Choroid plexus epithelial cell (primary cell): ENCODE results near the gene DGKD.

ENCODE experiments used
- DNase-seq: peaks from one replicate; pipeline ENCODE4 v3.0.0-alpha.2; 2010; ENCODE audit warnings: low read depth
- H3K4me3 ChIP-seq: 2 replicates; pipeline ENCODE4 v1.5.1; 2011; ENCODE audit warnings: low read depth, mild to moderate bottlenecking, control low read depth, low read length, moderate library complexity
- CTCF ChIP-seq: conservative IDR thresholded peaks from 2 replicates; pipeline ENCODE4 v1.5.1; 2011; ENCODE audit warnings: low read depth, mild to moderate bottlenecking, control low read depth, inconsistent platforms, low read length, moderate library complexity

Gene DGKD

GRCh38 chr2:233462826-233463470 is 108.7 kb downstream of the DGKD start:
- TF ChIP-seq CTCF, result no peak
- no peak overlapping the region for H3K4me3 ChIP-seq
- no peak for DNase-seq

- no peak for DNase-seq
- no peak for TF ChIP-seq CTCF
- H3K4me3 ChIP-seq, result no peak overlapping the region
Measured at GRCh38 chr2:233463586-233463985, 109.3 kb downstream of the DGKD start.

GRCh38 chr2:233464056-233464455 is 109.8 kb downstream of the DGKD start:
- no peak overlapping the region for H3K4me3 ChIP-seq
- TF ChIP-seq CTCF, result no peak
- DNase-seq, result no peak

- DNase-seq, result no peak
- no peak for TF ChIP-seq CTCF
Measured at GRCh38 chr2:233464531-233465240, 110.4 kb downstream of the DGKD start.

GRCh38 chr2:233466991-233467603 is 112.8 kb downstream of the DGKD start:
- TF ChIP-seq CTCF, result no peak
- H3K4me3 ChIP-seq, result no peak overlapping the region
- no peak for DNase-seq

More at GRCh38 chr2:233464531-233465240, 110.4 kb downstream of the DGKD start:
- no peak overlapping the region for H3K4me3 ChIP-seq

GRCh38 chr2:233468047-233468740 is 113.9 kb downstream of the DGKD start:
- TF ChIP-seq CTCF, result no peak
- no peak for DNase-seq
- no peak overlapping the region for H3K4me3 ChIP-seq
